Measurements from ENCODE around the gene CORO2B. TPM values are rescaled to one million over a fixed set of nuclear protein-coding genes. Genes with fewer than 3 reads are reported as not detected.

CORO2B gene
- total RNA-seq, 1 donor from 2014 or later: 10.2 TPM

- ATAC-seq: no peak
- intact Hi-C loops (cut with DNase I): no loop called here
- no peak for DNase-seq (ENCODE audit: low spot score)
Observed at GRCh38 chr15:68617001-68617400, 38.2 kb downstream of the CORO2B start.

GRCh38 chr15:68617777-68618176 lies 39.0 kb downstream of the CORO2B start:
- DNase-seq (ENCODE audit: low spot score): no peak
- intact Hi-C loops (cut with DNase I): no loop called here
- ATAC-seq: no peak

GRCh38 chr15:68618394-68618793 lies 39.6 kb downstream of the CORO2B start:
- no peak for ATAC-seq
- intact Hi-C loops (cut with DNase I): no loop called here
- DNase-seq (ENCODE audit: low spot score): no peak

- ATAC-seq (no peak), DNase-seq (ENCODE audit: low spot score) (no peak)
Observed at GRCh38 chr15:68618908-68619698, 40.3 kb downstream of the CORO2B start.

GRCh38 chr15:68620721-68621527 lies 42.1 kb downstream of the CORO2B start:
- intact Hi-C loops (cut with DNase I): no loop called here
- DNase-seq (ENCODE audit: low spot score) (peak; percentile 96), ATAC-seq (peak; percentile 92)

More at GRCh38 chr15:68618908-68619698, 40.3 kb downstream of the CORO2B start:
- intact Hi-C loops (cut with DNase I): no loop called here

GRCh38 chr15:68621535-68621934 lies 42.7 kb downstream of the CORO2B start:
- intact Hi-C loops (cut with DNase I): no loop called here
- ATAC-seq: no peak
- DNase-seq (ENCODE audit: low spot score): no peak

- DNase-seq (ENCODE audit: low spot score) (no peak), ATAC-seq (peak; percentile 58)
- intact Hi-C loops (cut with DNase I): no loop called here
Observed at GRCh38 chr15:68623301-68623892, 44.6 kb downstream of the CORO2B start.

GRCh38 chr15:68625853-68626252 lies 47.1 kb downstream of the CORO2B start:
- intact Hi-C loops (cut with DNase I): no loop called here
- DNase-seq (ENCODE audit: low spot score) (no peak), ATAC-seq (no peak)

GRCh38 chr15:68626283-68626682 lies 47.5 kb downstream of the CORO2B start:
- DNase-seq (ENCODE audit: low spot score) (no peak), ATAC-seq (no peak)
- intact Hi-C loops (cut with DNase I): no loop called here

GRCh38 chr15:68626739-68627138 lies 47.9 kb downstream of the CORO2B start:
- DNase-seq (ENCODE audit: low spot score) (no peak), ATAC-seq (no peak)
- intact Hi-C loops (cut with DNase I): no loop called here

GRCh38 chr15:68627476-68627875 lies 48.7 kb downstream of the CORO2B start:
- DNase-seq (ENCODE audit: low spot score): no peak
- intact Hi-C loops (cut with DNase I): no loop called here
- ATAC-seq: no peak

GRCh38 chr15:68627995-68628394 lies 49.2 kb downstream of the CORO2B start:
- intact Hi-C loops (cut with DNase I): no loop called here
- ATAC-seq: no peak
- DNase-seq (ENCODE audit: low spot score): no peak

GRCh38 chr15:68629519-68630210 lies 50.9 kb downstream of the CORO2B start:
- intact Hi-C loops (cut with DNase I): no loop called here
- ATAC-seq (no peak), DNase-seq (ENCODE audit: low spot score) (no peak)

GRCh38 chr15:68630211-68630555 lies 51.4 kb downstream of the CORO2B start:
- no peak for ATAC-seq
- intact Hi-C loops (cut with DNase I): no loop called here
- no peak for DNase-seq (ENCODE audit: low spot score)

- intact Hi-C loops (cut with DNase I): no loop called here
- DNase-seq (ENCODE audit: low spot score): no peak
- ATAC-seq: no peak
Observed at GRCh38 chr15:68630836-68631235, 52.0 kb downstream of the CORO2B start.

- DNase-seq (ENCODE audit: low spot score) (no peak), ATAC-seq (no peak)
- intact Hi-C loops (cut with DNase I): no loop called here
Observed at GRCh38 chr15:68631601-68632051, 52.8 kb downstream of the CORO2B start.

- intact Hi-C loops (cut with DNase I): no loop called here
- ATAC-seq: no peak
- no peak for DNase-seq (ENCODE audit: low spot score)
Observed at GRCh38 chr15:68632101-68632500, 53.3 kb downstream of the CORO2B start.

GRCh38 chr15:68633231-68634121 lies 54.7 kb downstream of the CORO2B start:
- DNase-seq (ENCODE audit: low spot score) (no peak), ATAC-seq (no peak)
- intact Hi-C loops (cut with DNase I): no loop called here

- DNase-seq (ENCODE audit: low spot score): no peak
- intact Hi-C loops (cut with DNase I): no loop called here
- ATAC-seq: no peak
Observed at GRCh38 chr15:68634122-68634482, 55.3 kb downstream of the CORO2B start.

Measured in sciatic nerve (tissue), 2 donors.